KMS-11 (cell line): ENCODE data around the gene UPF3A.

Source experiments
- H2AFZ ChIP-seq: fragments of 200-600 bp; sonication (generic); 2 replicates; pipeline ENCODE4 v1.6.1; 2016; ENCODE audit warnings: antibody characterized with exemption, mixed run types, low read depth
- H3K27ac ChIP-seq: fragments of 200-600 bp; sonication (generic); 2 replicates; pipeline ENCODE4 v1.6.1; 2016; ENCODE audit warnings: mild to moderate bottlenecking, mixed run types
- H3K27me3 ChIP-seq: fragments of 200-600 bp; sonication (generic); 2 replicates; pipeline ENCODE4 v1.6.1; 2017; ENCODE audit warnings: mild to moderate bottlenecking, low read depth, mixed run types, moderate library complexity; ENCODE audit not compliant: insufficient read depth
- H3K36me3 ChIP-seq: fragments of 200-600 bp; sonication (generic); 2 replicates; pipeline ENCODE4 v1.6.1; 2017; ENCODE audit warnings: mild to moderate bottlenecking, mixed run types; ENCODE audit not compliant: insufficient read depth
- H3K4me1 ChIP-seq: fragments of 200-600 bp; sonication (generic); 2 replicates; pipeline ENCODE4 v1.6.1; 2016; ENCODE audit warnings: mild to moderate bottlenecking, low read depth, mixed run types; ENCODE audit not compliant: poor library complexity, severe bottlenecking
- H3K4me2 ChIP-seq: fragments of 200-600 bp; sonication (generic); 2 replicates; pipeline ENCODE4 v1.7.0; 2016; ENCODE audit warnings: mild to moderate bottlenecking, mixed run types
- H3K4me3 ChIP-seq: fragments of 200-600 bp; sonication (generic); IDR thresholded peaks from 2 replicates; pipeline ENCODE4 v1.6.1; 2017; ENCODE audit warnings: low read depth, low read length, mixed read lengths; ENCODE audit not compliant: insufficient read depth
- H3K79me2 ChIP-seq: fragments of 200-600 bp; sonication (generic); 2 replicates; pipeline ENCODE4 v1.6.1; 2016; ENCODE audit warnings: low read depth, mixed run types; ENCODE audit not compliant: insufficient read depth
- H3K9ac ChIP-seq: fragments of 200-600 bp; sonication (generic); 2 replicates; pipeline ENCODE4 v1.6.1; 2016; ENCODE audit warnings: mild to moderate bottlenecking, mixed run types
- H4K20me1 ChIP-seq: fragments of 200-600 bp; sonication (generic); 2 replicates; pipeline ENCODE4 v1.6.1; 2016; ENCODE audit warnings: mild to moderate bottlenecking, mixed run types; ENCODE audit not compliant: insufficient read depth
- CTCF ChIP-seq: fragments of 200-600 bp; sonication (generic); conservative IDR thresholded peaks from 2 replicates; pipeline ENCODE4 v1.6.1; 2017; ENCODE audit warnings: low read depth, mild to moderate bottlenecking, antibody characterized with exemption, low read length, moderate library complexity, mixed read lengths

The UPF3A gene

DNA sequence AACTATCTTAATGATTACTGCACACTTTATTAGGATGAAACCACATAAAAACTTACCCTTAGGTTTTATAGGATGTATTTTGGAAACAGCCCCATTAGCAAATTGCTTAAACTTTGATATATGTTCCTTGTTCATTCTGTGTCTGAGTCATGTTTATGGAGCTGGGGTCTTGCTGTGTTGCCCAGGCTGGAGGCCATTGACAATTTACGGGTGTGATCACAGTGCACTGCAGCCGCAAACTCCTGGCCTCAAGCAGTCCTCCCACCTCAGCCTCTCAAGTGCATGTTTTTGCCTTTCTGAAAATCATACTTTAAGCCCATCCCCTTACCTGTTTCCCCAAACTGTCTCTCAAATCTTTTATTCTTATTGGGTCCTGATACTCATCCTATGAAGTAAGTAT lies 27.7 kb downstream of the UPF3A start:
- Histone ChIP-seq H3K36me3 (no peaks in the 10 kb centered on the region), H3K79me2 (peaks cover 8% of the 10 kb centered on the region; the same call in 1 of the 2 replicates), H3K27me3 (no peaks in the 10 kb centered on the region), H2AFZ (no peak overlapping the region), H3K4me3 (no peak overlapping the region), H3K27ac (peak overlapping the region; percentile 25; the same call in 1 of the 2 replicates), H3K4me1 (peaks cover 56% of the 10 kb centered on the region), H3K9ac (no peak overlapping the region), H4K20me1 (no peaks in the 10 kb centered on the region), H3K4me2 (peak overlapping the region; percentile 58)
- TF ChIP-seq CTCF: no peak

- no peaks in the 10 kb centered on the region for H3K36me3 ChIP-seq
- peak overlapping the region; percentile 58 for H3K4me2 ChIP-seq
- H3K79me2 ChIP-seq: peaks cover 10% of the 10 kb centered on the region; the same call in 1 of the 2 replicates
- H3K4me3 ChIP-seq: no peak overlapping the region
- H2AFZ ChIP-seq: peak overlapping the region; percentile 28; the same call in 1 of the 2 replicates
- no peaks in the 10 kb centered on the region for H4K20me1 ChIP-seq
- H3K27me3 ChIP-seq: no peaks in the 10 kb centered on the region
- H3K4me1 ChIP-seq: peaks cover 52% of the 10 kb centered on the region
- peak overlapping the region; percentile 25; the same call in 1 of the 2 replicates for H3K27ac ChIP-seq
- no peak overlapping the region; the same call in 1 of the 2 replicates for H3K9ac ChIP-seq
- no peak for TF ChIP-seq CTCF
Observed at GRCh38 chr13:114309806-114310410, 28.5 kb downstream of the UPF3A start.

DNA sequence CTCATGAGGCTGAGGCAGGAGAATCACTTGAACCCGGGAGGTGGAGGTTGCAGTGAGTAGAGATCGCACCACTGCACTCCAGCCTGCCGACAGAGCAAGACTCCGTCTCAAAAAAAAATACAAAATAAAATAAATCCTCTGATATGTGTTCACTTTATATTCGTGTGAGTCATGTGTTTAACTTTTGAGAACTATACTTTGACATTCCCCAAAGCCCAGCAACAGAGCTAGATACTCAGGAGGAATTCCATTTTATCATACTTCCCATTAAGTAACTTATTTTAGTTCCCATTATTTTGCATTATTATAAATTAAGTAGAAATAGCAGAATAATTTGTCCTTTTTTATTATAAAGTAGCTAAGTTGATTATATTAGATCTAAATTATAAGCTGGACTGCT lies 29.6 kb downstream of the UPF3A start:
- Histone ChIP-seq H3K27me3 (no peaks in the 10 kb centered on the region), H3K4me2 (no peak overlapping the region), H3K4me3 (no peak overlapping the region), H3K27ac (no peak overlapping the region), H2AFZ (no peak overlapping the region), H3K36me3 (no peaks in the 10 kb centered on the region), H3K79me2 (peaks cover 20% of the 10 kb centered on the region), H3K4me1 (peaks cover 62% of the 10 kb centered on the region), H3K9ac (no peak overlapping the region), H4K20me1 (no peaks in the 10 kb centered on the region)
- no peak for TF ChIP-seq CTCF

GRCh38 chr13:114311387-114311786 lies 30.0 kb downstream of the UPF3A start:
- Histone ChIP-seq H2AFZ (no peak overlapping the region), H3K4me3 (no peak overlapping the region), H3K4me2 (no peak overlapping the region), H3K9ac (no peak overlapping the region), H3K27me3 (no peaks in the 10 kb centered on the region), H4K20me1 (no peaks in the 10 kb centered on the region), H3K27ac (no peak overlapping the region), H3K36me3 (no peaks in the 10 kb centered on the region), H3K79me2 (peaks cover 25% of the 10 kb centered on the region), H3K4me1 (peaks cover 66% of the 10 kb centered on the region)
- no peak for TF ChIP-seq CTCF
